Measurements from ENCODE around the gene GJC3. TPM values are rescaled to one million over a fixed set of nuclear protein-coding genes. Genes with fewer than 3 reads are reported as not detected.
"Not testable (repeated sequence)": the region's sequence is repeated elsewhere in the genome, so short reads cannot be mapped to it uniquely, and the experiment has no call there.

Gene GJC3
- polyA plus RNA-seq, 3 donors = 0.66 to 1.6 (median 0.97) TPM

- DNase-seq (ENCODE audit: extremely low read depth in 1 of 11, low read depth in 9 of 11, low spot score in 4 of 11) = no peak
Observed at GRCh38 chr7:99893280-99893679, 36.1 kb downstream of the GJC3 start.

- DNase-seq (ENCODE audit: extremely low read depth in 1 of 11, low read depth in 9 of 11, low spot score in 4 of 11) = not testable (repeated sequence)
Observed at GRCh38 chr7:99890348-99890747, 39.1 kb downstream of the GJC3 start.

GRCh38 chr7:99888366-99888765 lies 41.1 kb downstream of the GJC3 start:
- not testable (repeated sequence) for DNase-seq (ENCODE audit: extremely low read depth in 1 of 11, low read depth in 9 of 11, low spot score in 4 of 11)

- no peak for DNase-seq (ENCODE audit: extremely low read depth in 1 of 11, low read depth in 9 of 11, low spot score in 4 of 11)
Observed at GRCh38 chr7:99881370-99881769, 48.0 kb downstream of the GJC3 start.

- no peak for DNase-seq (ENCODE audit: extremely low read depth in 1 of 11, low read depth in 9 of 11, low spot score in 4 of 11)
Observed at GRCh38 chr7:99876933-99877332, 52.5 kb downstream of the GJC3 start, which contains the start of gene OR2AE1. Gene OR2AE1, minus strand, starts transcription at chr7:99877033. Its CDS starts 0 bp downstream, at chr7:99877033.

GRCh38 chr7:99876491-99876890 lies 52.9 kb downstream of the GJC3 start:
- no peak for DNase-seq (ENCODE audit: extremely low read depth in 1 of 11, low read depth in 9 of 11, low spot score in 4 of 11)

Other genes with a start within 250 kb of the GJC3 start
- gene CYP3A5, start 249.6 kb downstream of the GJC3 start, polyA plus RNA-seq (ENCODE audit: insufficient read length in 3 of 3) = 1 to 10 TPM; 1.6 to 2.5 (median 2.1) TPM
- gene CYP3A7, start 194.4 kb downstream of the GJC3 start, polyA plus RNA-seq (ENCODE audit: insufficient read length in 3 of 3) = 1 to 10 TPM in 1 of 3 donors, under 1 TPM in 2; 0.30 to 1.4 (median 0.91) TPM
- under 1 TPM; 0.17 to 0.39 (median 0.27) TPM for gene CYP3A4, start 145.4 kb downstream of the GJC3 start, polyA plus RNA-seq (ENCODE audit: insufficient read length in 3 of 3)
- under 1 TPM; 0.39 to 0.53 (median 0.50) TPM for gene CYP3A43, start 101.6 kb downstream of the GJC3 start, polyA plus RNA-seq (ENCODE audit: insufficient read length in 3 of 3)
- gene OR2AE1, start 52.6 kb downstream of the GJC3 start, polyA plus RNA-seq (ENCODE audit: insufficient read length in 3 of 3) = under 1 TPM in 1 of 3 donors, not detected in 2; 0.14 TPM
- 10 to 100 TPM; 32.4 to 37.9 (median 33.2) TPM for gene TRIM4, start 10.1 kb downstream of the GJC3 start, polyA plus RNA-seq (ENCODE audit: insufficient read length in 3 of 3)
- 10 to 100 TPM; 56.0 to 67.1 (median 61.6) TPM for gene AZGP1, start 46.4 kb upstream of the GJC3 start, polyA plus RNA-seq (ENCODE audit: insufficient read length in 3 of 3)
- gene ZKSCAN1, start 86.0 kb upstream of the GJC3 start, polyA plus RNA-seq (ENCODE audit: insufficient read length in 3 of 3) = 10 to 100 TPM; 56.7 to 64.3 (median 62.7) TPM
- gene ZSCAN21, start 120.2 kb upstream of the GJC3 start, polyA plus RNA-seq (ENCODE audit: insufficient read length in 3 of 3) = 10 to 100 TPM; 21.8 to 24.7 (median 23.3) TPM
- 10 to 100 TPM; 49.6 to 56.1 (median 50.0) TPM for gene ZNF3, start 152.1 kb upstream of the GJC3 start, polyA plus RNA-seq (ENCODE audit: insufficient read length in 3 of 3)
- 100 to 1,000 TPM; 122 to 135 (median 135) TPM for gene COPS6, start 159.3 kb upstream of the GJC3 start, polyA plus RNA-seq (ENCODE audit: insufficient read length in 3 of 3)
- 100 to 1,000 TPM; 141 to 173 (median 162) TPM for gene MCM7, start 171.8 kb upstream of the GJC3 start, polyA plus RNA-seq (ENCODE audit: insufficient read length in 3 of 3)
- gene AP4M1, start 172.0 kb upstream of the GJC3 start, polyA plus RNA-seq (ENCODE audit: insufficient read length in 3 of 3) = 10 to 100 TPM; 32.4 to 36.9 (median 36.5) TPM
- gene TAF6, start 189.7 kb upstream of the GJC3 start, polyA plus RNA-seq (ENCODE audit: insufficient read length in 3 of 3) = 10 to 100 TPM; 65.4 to 69.4 (median 69.1) TPM
- 10 to 100 TPM; 40.1 to 47.0 (median 41.5) TPM for gene CNPY4, start 190.0 kb upstream of the GJC3 start, polyA plus RNA-seq (ENCODE audit: insufficient read length in 3 of 3)
- gene MBLAC1, start 197.3 kb upstream of the GJC3 start, polyA plus RNA-seq (ENCODE audit: insufficient read length in 3 of 3) = 1 to 10 TPM in 2 of 3 donors, under 1 TPM in 1; 0.79 to 1.9 (median 1.8) TPM
- 100 to 1,000 TPM in 2 of 3 donors, 10 to 100 TPM in 1; 95.3 to 118 (median 116) TPM for gene LAMTOR4, start 219.3 kb upstream of the GJC3 start, polyA plus RNA-seq (ENCODE audit: insufficient read length in 3 of 3)
- 10 to 100 TPM; 16.9 to 26.3 (median 21.5) TPM for gene TRAPPC14, start 229.1 kb upstream of the GJC3 start, polyA plus RNA-seq (ENCODE audit: insufficient read length in 3 of 3)
- 1 to 10 TPM; 4.6 to 6.8 (median 6.2) TPM for gene GAL3ST4, start 239.0 kb upstream of the GJC3 start, polyA plus RNA-seq (ENCODE audit: insufficient read length in 3 of 3)
- gene GPC2, start 247.8 kb upstream of the GJC3 start, polyA plus RNA-seq (ENCODE audit: insufficient read length in 3 of 3) = 10 to 100 TPM in 2 of 3 donors, 1 to 10 TPM in 1; 9.4 to 14.5 (median 14.0) TPM
- 10 to 100 TPM; 13.2 to 33.8 (median 15.3) TPM for gene STAG3, start 248.3 kb upstream of the GJC3 start, polyA plus RNA-seq (ENCODE audit: insufficient read length in 3 of 3)